DMS114 treated with DMSO at 0.1 percent for 48 hours (cell line): ENCODE measurements around the gene ZNF316.
"Not testable (repeated sequence)": the region's sequence is repeated elsewhere in the genome, so short reads cannot be mapped to it uniquely, and the experiment has no call there.

Experiments used
- DNase-seq: peaks from one replicate; lab custom pipeline; 2025; ENCODE audit not compliant: unreplicated experiment; lab: John Stamatoyannopoulos, UW

Gene ZNF316

GRCh38 chr7:6646465-6646864, 9.3 kb downstream of the ZNF316 start:
- DNase-seq: no peak

- no peak for DNase-seq
Measured at GRCh38 chr7:6647080-6647479, 10.0 kb downstream of the ZNF316 start.

- DNase-seq: no peak
Measured at GRCh38 chr7:6647541-6647940, 10.4 kb downstream of the ZNF316 start.

- no peak for DNase-seq
Measured at GRCh38 chr7:6648066-6648814, 11.1 kb downstream of the ZNF316 start.

GRCh38 chr7:6648815-6649104, 11.6 kb downstream of the ZNF316 start:
- DNase-seq: no peak

GRCh38 chr7:6649241-6649961, 12.3 kb downstream of the ZNF316 start:
- DNase-seq: no peak

GRCh38 chr7:6650086-6650485, 13.0 kb downstream of the ZNF316 start:
- no peak for DNase-seq

GRCh38 chr7:6650521-6651011, 13.4 kb downstream of the ZNF316 start:
- DNase-seq: no peak

- DNase-seq: no peak
Measured at GRCh38 chr7:6651851-6652445, 14.8 kb downstream of the ZNF316 start.

GRCh38 chr7:6652446-6653011, 15.4 kb downstream of the ZNF316 start:
- no peak for DNase-seq

GRCh38 chr7:6653071-6654003, 16.2 kb downstream of the ZNF316 start:
- no peak for DNase-seq

GRCh38 chr7:6654113-6654841, 17.2 kb downstream of the ZNF316 start:
- DNase-seq: no peak

GRCh38 chr7:6654842-6655610, 17.9 kb downstream of the ZNF316 start:
- no peak for DNase-seq

GRCh38 chr7:6655636-6656385, 18.7 kb downstream of the ZNF316 start:
- DNase-seq: no peak

GRCh38 chr7:6656413-6656812, 19.3 kb downstream of the ZNF316 start:
- no peak for DNase-seq

GRCh38 chr7:6658618-6659345, 21.7 kb downstream of the ZNF316 start:
- DNase-seq: no peak

- DNase-seq: not testable (repeated sequence)
Measured at GRCh38 chr7:6670851-6671250, 33.7 kb downstream of the ZNF316 start.

- DNase-seq: no peak
Measured at GRCh38 chr7:6675807-6676405, 38.8 kb downstream of the ZNF316 start.
